MM.1S (cell line): Measurements from ENCODE around the gene CYTIP.

Experiments
- CTCF ChIP-seq: fragments of 300-600 bp; sonication (generic); IDR thresholded peaks from 2 replicates; pipeline ENCODE4 v1.5.1; 2016; ENCODE audit warnings: antibody characterized with exemption, low read length, mixed read lengths
- EZH2 ChIP-seq: fragments of 300-600 bp; sonication (generic); optimal IDR thresholded peaks from 2 replicates; pipeline ENCODE3; 2017; ENCODE audit warnings: low read depth, mild to moderate bottlenecking, antibody characterized with exemption, low read length, mixed read lengths

DNA sequence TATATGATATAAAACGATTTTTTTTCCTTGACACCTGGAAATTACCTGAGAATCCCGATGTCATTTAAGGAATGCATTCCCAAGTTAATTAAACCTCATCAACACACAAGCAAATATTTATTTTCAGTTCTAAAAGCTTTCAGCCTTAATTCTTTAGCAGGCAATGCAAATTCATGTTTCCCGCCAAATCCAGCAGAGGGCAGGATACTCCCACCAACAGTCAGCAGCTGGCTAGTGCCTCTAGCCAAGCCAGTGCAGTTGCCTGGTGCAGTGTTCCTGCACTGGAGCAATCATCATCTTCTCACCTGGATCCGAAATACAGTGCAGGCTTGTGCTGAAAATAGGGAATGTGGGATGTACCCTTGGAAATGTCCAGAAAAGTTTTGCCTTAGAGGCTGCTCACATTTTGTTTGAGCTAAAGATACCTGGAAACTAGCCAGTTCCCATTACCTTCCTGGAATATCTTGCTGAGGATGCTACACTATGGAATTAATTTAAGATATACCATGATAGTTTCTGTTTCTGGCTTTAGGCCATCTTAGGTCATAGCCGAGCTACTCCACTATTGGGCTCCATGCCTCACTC is 48.4 kb upstream of the CYTIP start:
- TF ChIP-seq EZH2 (no peak), CTCF (peak; percentile 89)
